H1 (cell line): Measurements from ENCODE around the gene AFAP1L2.

ENCODE experiments used
- CBX5 ChIP-seq: fragments of 300-800, 300-1000 bp; sonication (generic); IDR thresholded peaks from 2 replicates; pipeline ENCODE4 v1.7.1; 2016; ENCODE audit warnings: antibody characterized with exemption, low read length, low read depth
- EZH2 ChIP-seq: fragments of 200-600 bp; sonication (generic); IDR thresholded peaks from 2 replicates; pipeline ENCODE4 v1.7.1; 2012; ENCODE audit warnings: low read depth, mild to moderate bottlenecking, moderate library complexity, low read length, inconsistent platforms; ENCODE audit not compliant: severe bottlenecking
- POLR2A ChIP-seq, 2 experiments: IDR thresholded peaks; 1 replicate in 1 of 2; 2 replicates in 1 of 2; pipeline ENCODE4 v1.6.1; 2011; ENCODE audit warnings: low read depth in 2 of 2, low read length in 2 of 2, mild to moderate bottlenecking in 2 of 2; ENCODE audit errors: control extremely low read depth in 1 of 2
- TF ChIP-seq, protein P1 (sequence below), 3 experiments: IDR thresholded peaks; 1 replicate in 2 of 3; 2 replicates in 1 of 3; pipeline versions ENCODE4 v1.5.1 to v1.6.1; 2011; ENCODE audit warnings: low read length in 3 of 3, mild to moderate bottlenecking in 3 of 3, inconsistent platforms in 2 of 3, low read depth in 1 of 3, moderate library complexity in 1 of 3; ENCODE audit not compliant: insufficient read depth in 1 of 3; ENCODE audit errors: control extremely low read depth in 1 of 3
- TF ChIP-seq, protein P2 (sequence below): IDR thresholded peaks from 2 replicates; pipeline ENCODE4 v1.6.1; 2011; ENCODE audit warnings: low read depth, mild to moderate bottlenecking, low read length; ENCODE audit not compliant: insufficient read depth

GRCh38 chr10:114301177-114301576 is 103.1 kb downstream of the AFAP1L2 start:
- no peak for TF ChIP-seq EZH2
- TF ChIP-seq, protein P1, sequence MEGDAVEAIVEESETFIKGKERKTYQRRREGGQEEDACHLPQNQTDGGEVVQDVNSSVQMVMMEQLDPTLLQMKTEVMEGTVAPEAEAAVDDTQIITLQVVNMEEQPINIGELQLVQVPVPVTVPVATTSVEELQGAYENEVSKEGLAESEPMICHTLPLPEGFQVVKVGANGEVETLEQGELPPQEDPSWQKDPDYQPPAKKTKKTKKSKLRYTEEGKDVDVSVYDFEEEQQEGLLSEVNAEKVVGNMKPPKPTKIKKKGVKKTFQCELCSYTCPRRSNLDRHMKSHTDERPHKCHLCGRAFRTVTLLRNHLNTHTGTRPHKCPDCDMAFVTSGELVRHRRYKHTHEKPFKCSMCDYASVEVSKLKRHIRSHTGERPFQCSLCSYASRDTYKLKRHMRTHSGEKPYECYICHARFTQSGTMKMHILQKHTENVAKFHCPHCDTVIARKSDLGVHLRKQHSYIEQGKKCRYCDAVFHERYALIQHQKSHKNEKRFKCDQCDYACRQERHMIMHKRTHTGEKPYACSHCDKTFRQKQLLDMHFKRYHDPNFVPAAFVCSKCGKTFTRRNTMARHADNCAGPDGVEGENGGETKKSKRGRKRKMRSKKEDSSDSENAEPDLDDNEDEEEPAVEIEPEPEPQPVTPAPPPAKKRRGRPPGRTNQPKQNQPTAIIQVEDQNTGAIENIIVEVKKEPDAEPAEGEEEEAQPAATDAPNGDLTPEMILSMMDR (IDR thresholded peaks at IDR 0.05; ENCODE audit: control extremely low read depth in 1 of 3, insufficient read depth in 1 of 3, low read depth in 1 of 3, low read length in 3 of 3): peak in 2 of 3 experiments; percentile 25 to 37; a peak in 2 of 4 replicates
- no peak for TF ChIP-seq CBX5
- TF ChIP-seq POLR2A (IDR thresholded peaks at IDR 0.05; ENCODE audit: control extremely low read depth in 1 of 2, low read depth in 2 of 2, low read length in 2 of 2): no peak
- TF ChIP-seq, protein P2, sequence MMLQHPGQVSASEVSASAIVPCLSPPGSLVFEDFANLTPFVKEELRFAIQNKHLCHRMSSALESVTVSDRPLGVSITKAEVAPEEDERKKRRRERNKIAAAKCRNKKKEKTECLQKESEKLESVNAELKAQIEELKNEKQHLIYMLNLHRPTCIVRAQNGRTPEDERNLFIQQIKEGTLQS: no peak
